ENCODE measurements around the gene DTD2. TPM values are rescaled to one million over a fixed set of nuclear protein-coding genes. Genes with fewer than 3 reads are reported as not detected.

DTD2 gene
- total RNA-seq, 1 experiment from 2014 or later = 15.2 TPM

DNA sequence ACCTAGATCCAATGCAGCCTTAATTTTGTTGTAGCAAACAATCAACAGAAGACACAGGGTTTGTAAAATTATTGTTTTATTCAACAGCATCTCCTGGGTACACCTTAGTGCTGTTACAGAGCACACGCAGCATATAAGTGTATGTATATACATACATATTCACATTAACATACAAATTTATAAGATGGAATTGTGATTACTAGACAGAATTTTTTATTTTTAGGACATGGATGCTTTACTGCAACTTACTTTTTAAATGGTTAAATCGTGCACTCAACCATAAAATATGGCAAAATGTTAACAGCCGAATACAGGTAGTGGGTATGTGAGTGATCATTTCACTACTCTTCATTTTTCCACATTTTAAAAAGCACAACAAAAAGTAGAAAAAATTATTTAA, 53.6 kb downstream of the DTD2 start:
- no peak for ATAC-seq
- DNase-seq (ENCODE audit: low read depth, low spot score) = no peak
- Histone ChIP-seq H3K36me3 (ENCODE audit: control insufficient read depth, insufficient read depth, low read length) (peaks cover 3% of the 10 kb centered on the region), H3K4me1 (ENCODE audit: control insufficient read depth, insufficient read depth, low read length) (no peaks in the 10 kb centered on the region), H3K27ac (ENCODE audit: low read length) (no peak overlapping the region), H3K9me3 (ENCODE audit: control insufficient read depth, insufficient read depth, low read depth, low read length) (no peaks in the 10 kb centered on the region), H3K27me3 (ENCODE audit: control insufficient read depth, insufficient read depth, low read length) (no peaks in the 10 kb centered on the region), H3K4me3 (ENCODE audit: low read depth in 2 of 2, low read length in 2 of 2) (no peak overlapping the region)
- in situ Hi-C loops (cut with HindIII; ENCODE audit: low pct_unique_long_range_greater_than_20kb, low sequenced_read_pairs) = no loop called here
- ChIA-PET CTCF (no interaction called here), POLR2A (no interaction called here)
- TF ChIP-seq, protein P1, sequence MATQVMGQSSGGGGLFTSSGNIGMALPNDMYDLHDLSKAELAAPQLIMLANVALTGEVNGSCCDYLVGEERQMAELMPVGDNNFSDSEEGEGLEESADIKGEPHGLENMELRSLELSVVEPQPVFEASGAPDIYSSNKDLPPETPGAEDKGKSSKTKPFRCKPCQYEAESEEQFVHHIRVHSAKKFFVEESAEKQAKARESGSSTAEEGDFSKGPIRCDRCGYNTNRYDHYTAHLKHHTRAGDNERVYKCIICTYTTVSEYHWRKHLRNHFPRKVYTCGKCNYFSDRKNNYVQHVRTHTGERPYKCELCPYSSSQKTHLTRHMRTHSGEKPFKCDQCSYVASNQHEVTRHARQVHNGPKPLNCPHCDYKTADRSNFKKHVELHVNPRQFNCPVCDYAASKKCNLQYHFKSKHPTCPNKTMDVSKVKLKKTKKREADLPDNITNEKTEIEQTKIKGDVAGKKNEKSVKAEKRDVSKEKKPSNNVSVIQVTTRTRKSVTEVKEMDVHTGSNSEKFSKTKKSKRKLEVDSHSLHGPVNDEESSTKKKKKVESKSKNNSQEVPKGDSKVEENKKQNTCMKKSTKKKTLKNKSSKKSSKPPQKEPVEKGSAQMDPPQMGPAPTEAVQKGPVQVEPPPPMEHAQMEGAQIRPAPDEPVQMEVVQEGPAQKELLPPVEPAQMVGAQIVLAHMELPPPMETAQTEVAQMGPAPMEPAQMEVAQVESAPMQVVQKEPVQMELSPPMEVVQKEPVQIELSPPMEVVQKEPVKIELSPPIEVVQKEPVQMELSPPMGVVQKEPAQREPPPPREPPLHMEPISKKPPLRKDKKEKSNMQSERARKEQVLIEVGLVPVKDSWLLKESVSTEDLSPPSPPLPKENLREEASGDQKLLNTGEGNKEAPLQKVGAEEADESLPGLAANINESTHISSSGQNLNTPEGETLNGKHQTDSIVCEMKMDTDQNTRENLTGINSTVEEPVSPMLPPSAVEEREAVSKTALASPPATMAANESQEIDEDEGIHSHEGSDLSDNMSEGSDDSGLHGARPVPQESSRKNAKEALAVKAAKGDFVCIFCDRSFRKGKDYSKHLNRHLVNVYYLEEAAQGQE (IDR thresholded peaks at IDR 0.05; ENCODE audit: insufficient read depth in 1 of 2, low read depth in 2 of 2, low read length in 1 of 2) = no peak
- TF ChIP-seq SIN3A (IDR thresholded peaks at IDR 0.05; ENCODE audit: borderline replicate concordance, insufficient read depth, low read depth, low read length) (no peak), TCF7L2 (IDR thresholded peaks at IDR 0.05; ENCODE audit: low read depth, low read length) (no peak), POLR2AphosphoS5 (IDR thresholded peaks at IDR 0.05; ENCODE audit: low read depth, low read length) (no peak)
- TF ChIP-seq, protein P2, sequence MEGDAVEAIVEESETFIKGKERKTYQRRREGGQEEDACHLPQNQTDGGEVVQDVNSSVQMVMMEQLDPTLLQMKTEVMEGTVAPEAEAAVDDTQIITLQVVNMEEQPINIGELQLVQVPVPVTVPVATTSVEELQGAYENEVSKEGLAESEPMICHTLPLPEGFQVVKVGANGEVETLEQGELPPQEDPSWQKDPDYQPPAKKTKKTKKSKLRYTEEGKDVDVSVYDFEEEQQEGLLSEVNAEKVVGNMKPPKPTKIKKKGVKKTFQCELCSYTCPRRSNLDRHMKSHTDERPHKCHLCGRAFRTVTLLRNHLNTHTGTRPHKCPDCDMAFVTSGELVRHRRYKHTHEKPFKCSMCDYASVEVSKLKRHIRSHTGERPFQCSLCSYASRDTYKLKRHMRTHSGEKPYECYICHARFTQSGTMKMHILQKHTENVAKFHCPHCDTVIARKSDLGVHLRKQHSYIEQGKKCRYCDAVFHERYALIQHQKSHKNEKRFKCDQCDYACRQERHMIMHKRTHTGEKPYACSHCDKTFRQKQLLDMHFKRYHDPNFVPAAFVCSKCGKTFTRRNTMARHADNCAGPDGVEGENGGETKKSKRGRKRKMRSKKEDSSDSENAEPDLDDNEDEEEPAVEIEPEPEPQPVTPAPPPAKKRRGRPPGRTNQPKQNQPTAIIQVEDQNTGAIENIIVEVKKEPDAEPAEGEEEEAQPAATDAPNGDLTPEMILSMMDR (IDR thresholded peaks at IDR 0.05) = no peak
- no TSS peak for BruUV-seq (replicated peaks)
- intact Hi-C loops (cut with micrococcal nuclease; ENCODE audit: unreplicated experiment) = no loop called here

DNA sequence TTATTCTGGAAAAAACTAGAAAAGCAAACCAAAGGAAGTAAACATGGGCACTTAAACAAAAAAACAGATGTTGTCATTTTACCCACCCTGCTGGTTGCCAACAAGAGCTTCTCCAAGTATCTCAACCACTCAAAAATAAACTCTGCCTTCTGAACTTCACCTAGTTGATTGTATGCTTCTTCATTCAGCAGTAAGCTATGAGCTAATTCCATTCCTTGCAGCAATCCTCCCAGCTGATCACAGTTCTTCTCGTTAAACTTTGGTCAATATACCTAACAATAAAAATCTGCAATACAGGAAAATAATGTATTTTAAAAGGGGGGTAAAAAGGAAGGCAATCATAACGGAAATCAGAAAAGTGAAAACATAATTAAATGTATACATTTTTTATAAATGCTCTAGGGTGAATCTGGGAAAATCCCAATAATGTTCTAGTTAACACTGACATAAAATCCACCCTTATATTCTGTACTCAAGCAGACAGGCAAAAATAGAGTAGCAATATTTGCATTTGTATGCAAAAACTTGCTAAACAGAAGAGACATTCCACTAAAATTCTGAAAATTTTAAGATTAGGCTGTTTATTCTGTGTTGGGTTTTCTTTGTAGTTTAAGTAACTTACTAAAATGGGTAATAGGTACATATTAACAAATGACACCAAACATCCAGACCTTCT, 54.4 kb downstream of the DTD2 start:
- in situ Hi-C loops (cut with HindIII; ENCODE audit: low pct_unique_long_range_greater_than_20kb, low sequenced_read_pairs) (no loop called here), intact Hi-C loops (cut with micrococcal nuclease; ENCODE audit: unreplicated experiment) (no loop called here)
- no peak overlapping the region for H3K27ac ChIP-seq (ENCODE audit: low read length)
- H3K9me3 ChIP-seq (ENCODE audit: control insufficient read depth, insufficient read depth, low read depth, low read length) = no peaks in the 10 kb centered on the region
- H3K27me3 ChIP-seq (ENCODE audit: control insufficient read depth, insufficient read depth, low read length) = no peaks in the 10 kb centered on the region
- POLR2A ChIA-PET = no interaction called here
- no peak overlapping the region for H3K4me3 ChIP-seq (ENCODE audit: low read depth in 2 of 2, low read length in 2 of 2)
- TF ChIP-seq POLR2AphosphoS5 (IDR thresholded peaks at IDR 0.05; ENCODE audit: low read depth, low read length) (no peak), SIN3A (IDR thresholded peaks at IDR 0.05; ENCODE audit: borderline replicate concordance, insufficient read depth, low read depth, low read length) (no peak), TCF7L2 (IDR thresholded peaks at IDR 0.05; ENCODE audit: low read depth, low read length) (no peak)
- TF ChIP-seq, protein P1 (IDR thresholded peaks at IDR 0.05; ENCODE audit: insufficient read depth in 1 of 2, low read depth in 2 of 2, low read length in 1 of 2) = no peak
- TF ChIP-seq, protein P2 (IDR thresholded peaks at IDR 0.05) = no peak
- CTCF ChIA-PET = no interaction called here
- ATAC-seq = no peak
- no peaks in the 10 kb centered on the region for H3K4me1 ChIP-seq (ENCODE audit: control insufficient read depth, insufficient read depth, low read length)
- H3K36me3 ChIP-seq (ENCODE audit: control insufficient read depth, insufficient read depth, low read length) = peaks cover 3% of the 10 kb centered on the region
- no peak for DNase-seq (ENCODE audit: low read depth, low spot score)
- no TSS peak for BruUV-seq (replicated peaks)
